Neuron (in vitro differentiated cells): ENCODE measurements around the gene ATG4B.
"Not testable (repeated sequence)": the region's sequence is repeated elsewhere in the genome, so short reads cannot be mapped to it uniquely, and the experiment has no call there.

Experiments
- H2AFZ ChIP-seq: one replicate; pipeline ENCODE4 v1.6.1; 2013; ENCODE audit warnings: low read depth, mild to moderate bottlenecking, inconsistent platforms, low read length, moderate library complexity
- H3K27me3 ChIP-seq: one replicate; pipeline ENCODE4 v1.6.1; 2013; ENCODE audit warnings: low read length; ENCODE audit not compliant: insufficient read depth
- H3K36me3 ChIP-seq: one replicate; pipeline ENCODE4 v1.6.1; 2013; ENCODE audit warnings: low read length; ENCODE audit not compliant: insufficient read depth
- H3K4me1 ChIP-seq: one replicate; pipeline ENCODE4 v1.6.1; 2013; ENCODE audit warnings: low read length; ENCODE audit not compliant: insufficient read depth
- H3K4me3 ChIP-seq: 2 replicates; pipeline ENCODE4 v1.5.1; 2013; ENCODE audit warnings: mild to moderate bottlenecking, low read length, moderate library complexity
- H3K9me3 ChIP-seq: one replicate; pipeline ENCODE4 v1.6.1; 2013; ENCODE audit warnings: low read length

Gene ATG4B

DNA sequence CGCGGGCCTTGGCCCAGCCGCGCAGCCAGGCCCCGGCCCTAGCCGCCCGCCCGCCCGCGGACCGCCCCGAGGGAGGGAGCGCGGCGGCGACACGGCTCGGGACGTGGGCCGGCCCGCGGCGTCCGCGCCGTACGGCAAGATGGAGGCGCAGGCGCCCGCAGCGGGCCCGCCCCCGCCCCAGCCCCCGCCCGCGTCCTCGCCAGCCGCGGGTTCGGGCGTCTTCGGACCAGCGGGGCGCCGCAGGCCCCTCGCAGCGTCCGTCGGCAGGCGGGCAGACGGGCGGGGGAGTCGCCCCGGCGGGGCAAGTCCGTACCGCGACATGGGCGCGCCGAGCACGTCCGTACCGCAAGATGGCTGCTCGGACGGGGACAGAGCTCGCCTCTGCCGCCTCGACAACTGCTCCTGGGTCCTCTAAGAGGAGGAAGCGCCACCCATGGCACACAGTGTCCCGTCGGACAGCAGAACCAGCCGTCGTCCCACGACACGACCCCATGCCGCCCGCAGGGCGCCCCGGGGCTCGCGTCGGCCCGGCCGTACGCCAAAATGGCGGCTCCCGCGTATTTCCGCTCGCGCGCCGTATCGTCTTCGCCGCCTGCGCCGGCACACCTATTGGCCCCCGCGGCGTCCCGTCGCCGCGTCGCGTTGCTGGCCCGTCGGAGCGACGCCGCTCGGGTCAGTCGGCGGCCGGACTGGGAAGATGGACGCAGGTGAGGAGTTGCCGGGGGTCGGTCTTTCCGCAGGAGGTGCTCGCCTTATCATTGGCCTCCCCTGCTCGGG, at the start of gene ATG4B, which contains the start of gene THAP4:
Gene ATG4B, plus strand, starts transcription at position 676 of the 777 bp plus-strand sequence. Its CDS starts 22 bp downstream, at position 698.
Gene THAP4, minus strand, starts transcription at position 141 of the 777 bp plus-strand sequence. CDS start 141 bp downstream, outside the sequence.
- Histone ChIP-seq H3K4me1 (peaks cover 13% of the 10 kb centered on the region), H3K9me3 (peaks cover 7% of the 10 kb centered on the region), H2AFZ (peak within 1 kb of the TSS; percentile 81), H3K4me3 (peak within 1 kb of the TSS; percentile 93), H3K27me3 (no peaks in the 10 kb centered on the region), H3K36me3 (peaks cover 23% of the 10 kb centered on the region)

DNA sequence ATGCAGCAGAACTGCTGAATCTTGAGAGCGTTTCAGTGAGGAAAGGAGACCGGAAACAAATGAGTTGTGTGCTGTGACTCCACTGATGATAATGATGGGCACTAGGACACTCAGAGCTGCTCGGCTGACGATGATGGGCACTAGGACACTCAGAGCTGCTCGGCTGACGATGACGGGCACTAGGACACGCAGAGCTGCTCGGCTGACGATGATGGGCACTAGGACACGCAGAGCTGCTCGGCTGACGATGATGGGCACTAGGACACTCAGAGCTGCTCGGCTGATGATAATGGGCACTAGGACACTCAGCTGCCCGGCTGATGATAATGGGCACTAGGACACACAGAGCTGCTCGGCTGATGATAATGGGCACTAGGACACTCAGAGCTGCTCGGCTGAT, 47.6 kb upstream of the ATG4B start:
- H3K27me3 ChIP-seq, H2AFZ ChIP-seq, H3K4me1 ChIP-seq, H3K4me3 ChIP-seq: not testable (repeated sequence)
- Histone ChIP-seq H3K9me3 (peaks cover 30% of the 10 kb centered on the region), H3K36me3 (peaks cover 16% of the 10 kb centered on the region)

- not testable (repeated sequence) for H2AFZ ChIP-seq, H3K27me3 ChIP-seq, H3K4me1 ChIP-seq, H3K4me3 ChIP-seq
- Histone ChIP-seq H3K9me3 (peaks cover 22% of the 10 kb centered on the region), H3K36me3 (peaks cover 12% of the 10 kb centered on the region)
These were observed 46.7 kb upstream of the ATG4B start for GRCh38 chr2:241590496-241591455.

GRCh38 chr2:241592126-241592845, 45.2 kb upstream of the ATG4B start:
- Histone ChIP-seq H3K4me3 (no peak overlapping the region), H3K4me1 (no peaks in the 10 kb centered on the region), H3K27me3 (no peaks in the 10 kb centered on the region), H2AFZ (no peak overlapping the region), H3K36me3 (peaks cover 14% of the 10 kb centered on the region), H3K9me3 (peaks cover 11% of the 10 kb centered on the region)

- peaks cover 19% of the 10 kb centered on the region for H3K36me3 ChIP-seq
- no peak overlapping the region for H2AFZ ChIP-seq
These were observed 44.2 kb upstream of the ATG4B start for GRCh38 chr2:241593271-241593670.

DNA sequence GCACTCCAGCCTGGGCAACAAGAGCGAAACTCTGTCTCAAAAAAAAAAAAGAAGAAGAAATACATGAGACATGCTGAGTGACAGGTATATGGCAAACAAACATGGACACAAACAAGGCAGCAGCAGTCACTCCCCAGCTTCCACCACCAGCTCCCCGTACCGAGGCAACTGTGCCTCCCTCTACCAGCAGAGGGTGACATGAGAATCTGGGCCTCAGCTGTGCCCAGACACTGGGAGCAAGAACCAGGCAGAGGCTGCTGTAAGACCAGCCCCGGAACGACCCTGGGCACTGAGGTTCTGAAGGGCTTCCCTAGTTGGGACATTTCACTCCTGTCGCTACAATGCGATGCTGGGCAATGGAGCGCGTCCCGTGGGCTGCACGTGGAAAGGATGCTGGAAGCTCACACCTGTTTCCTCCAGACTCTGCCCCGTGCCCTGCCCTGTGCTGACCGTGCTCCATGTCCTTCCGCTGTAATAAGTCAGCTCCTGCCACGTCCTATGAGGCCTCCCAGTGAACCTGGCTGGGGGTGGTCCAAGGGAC, 41.8 kb upstream of the ATG4B start:
- H2AFZ ChIP-seq: no peak overlapping the region
- H3K36me3 ChIP-seq: peaks cover 38% of the 10 kb centered on the region
- H3K4me1 ChIP-seq: no peaks in the 10 kb centered on the region
- H3K27me3 ChIP-seq: no peaks in the 10 kb centered on the region
- H3K9me3 ChIP-seq: no peaks in the 10 kb centered on the region
- H3K4me3 ChIP-seq: no peak overlapping the region

More at GRCh38 chr2:241593271-241593670, 44.2 kb upstream of the ATG4B start:
- Histone ChIP-seq H3K4me1 (no peaks in the 10 kb centered on the region), H3K4me3 (no peak overlapping the region), H3K9me3 (peaks cover 10% of the 10 kb centered on the region), H3K27me3 (no peaks in the 10 kb centered on the region)

- Histone ChIP-seq H3K4me3 (no peak overlapping the region), H2AFZ (no peak overlapping the region), H3K36me3 (peaks cover 48% of the 10 kb centered on the region), H3K27me3 (no peaks in the 10 kb centered on the region), H3K4me1 (no peaks in the 10 kb centered on the region), H3K9me3 (no peaks in the 10 kb centered on the region)
These were observed 39.9 kb upstream of the ATG4B start for GRCh38 chr2:241597561-241597960.

DNA sequence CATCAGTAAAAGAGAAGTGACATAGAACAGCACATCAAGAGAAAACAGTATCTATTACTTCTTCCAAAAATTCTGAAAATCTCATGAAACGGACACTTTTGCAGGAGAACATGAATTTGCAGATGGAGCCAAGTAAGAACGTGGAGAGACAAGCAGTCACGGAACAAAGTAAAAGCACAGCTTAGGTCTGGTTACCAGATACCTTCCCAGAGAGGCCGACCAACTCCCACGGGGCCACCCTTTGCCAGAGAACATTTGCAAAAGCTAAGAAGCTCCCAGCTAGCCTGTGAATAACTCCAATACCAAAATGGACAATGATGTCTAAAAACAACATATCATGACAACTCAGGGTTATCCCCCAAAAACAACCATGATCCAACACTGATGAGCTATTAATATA, 39.4 kb upstream of the ATG4B start:
- H3K9me3 ChIP-seq: no peaks in the 10 kb centered on the region
- H2AFZ ChIP-seq: no peak overlapping the region
- no peaks in the 10 kb centered on the region for H3K27me3 ChIP-seq
- H3K36me3 ChIP-seq: peaks cover 51% of the 10 kb centered on the region
- no peak overlapping the region for H3K4me3 ChIP-seq
- H3K4me1 ChIP-seq: no peaks in the 10 kb centered on the region

- H3K9me3 ChIP-seq: no peaks in the 10 kb centered on the region
- H3K4me1 ChIP-seq: no peaks in the 10 kb centered on the region
- H3K4me3 ChIP-seq: no peak overlapping the region
- peaks cover 53% of the 10 kb centered on the region for H3K36me3 ChIP-seq
- H3K27me3 ChIP-seq: no peaks in the 10 kb centered on the region
- no peak overlapping the region for H2AFZ ChIP-seq
These were observed 39.0 kb upstream of the ATG4B start for GRCh38 chr2:241598487-241598886.

GRCh38 chr2:241599615-241600014, 37.9 kb upstream of the ATG4B start:
- H3K27me3 ChIP-seq: no peaks in the 10 kb centered on the region
- peaks cover 52% of the 10 kb centered on the region for H3K36me3 ChIP-seq
- H3K9me3 ChIP-seq: no peaks in the 10 kb centered on the region
- H2AFZ ChIP-seq: no peak overlapping the region
- no peak overlapping the region for H3K4me3 ChIP-seq
- no peaks in the 10 kb centered on the region for H3K4me1 ChIP-seq

GRCh38 chr2:241601841-241602240, 35.7 kb upstream of the ATG4B start:
- Histone ChIP-seq H3K36me3 (peaks cover 64% of the 10 kb centered on the region), H2AFZ (no peak overlapping the region), H3K27me3 (no peaks in the 10 kb centered on the region), H3K9me3 (no peaks in the 10 kb centered on the region), H3K4me1 (no peaks in the 10 kb centered on the region), H3K4me3 (no peak overlapping the region)

DNA sequence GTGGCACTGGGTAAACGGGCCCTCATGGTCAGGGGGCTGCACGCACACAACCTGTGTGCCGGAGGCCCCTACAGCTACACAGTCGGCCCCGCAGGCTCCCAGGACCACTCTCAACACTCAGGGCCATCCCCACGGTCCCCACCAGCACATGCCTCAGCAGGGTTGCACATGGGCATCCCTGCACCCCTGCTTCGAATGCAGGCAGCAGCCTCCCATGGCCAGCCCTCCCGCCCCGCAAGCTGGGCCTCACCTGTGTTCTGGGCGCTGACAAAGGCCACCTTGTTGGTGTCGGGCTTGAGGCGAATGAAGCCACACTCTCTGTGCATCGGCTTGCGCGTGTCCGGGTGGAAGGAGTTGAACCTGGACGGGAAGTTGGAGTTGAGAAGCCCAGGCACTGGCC, 34.8 kb upstream of the ATG4B start:
- Histone ChIP-seq H3K4me1 (no peaks in the 10 kb centered on the region), H3K4me3 (no peak overlapping the region), H2AFZ (no peak overlapping the region), H3K27me3 (no peaks in the 10 kb centered on the region), H3K9me3 (no peaks in the 10 kb centered on the region), H3K36me3 (peaks cover 63% of the 10 kb centered on the region)
